ENCODE measurements around the gene SOCS3.

Gene SOCS3

DNA sequence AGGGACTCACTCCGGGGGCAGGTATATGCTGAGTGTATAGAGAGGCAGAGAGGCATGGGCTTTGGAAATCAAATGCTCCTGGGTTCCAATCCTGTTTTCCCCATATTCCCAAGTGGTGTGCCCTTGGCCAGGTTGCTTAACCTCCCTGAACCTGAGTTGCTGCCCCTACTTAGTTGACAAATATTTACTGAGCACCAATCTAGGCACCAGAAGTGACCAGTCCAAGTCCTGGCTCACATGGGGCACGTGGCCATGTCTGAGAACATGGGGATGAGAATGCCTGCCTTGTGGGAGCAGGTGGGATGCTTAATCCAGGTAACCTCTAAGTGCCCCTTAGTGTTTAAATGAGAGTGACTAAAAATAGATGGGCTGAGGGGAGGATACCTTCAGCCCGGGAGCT lies 4.2 kb downstream of the SOCS3 start:
- TF ChIP-seq ZNF10 (tag by site-specific recombination; IDR thresholded peaks at IDR 0.05) = no peak
- no peak for TF ChIP-seq ZNF629 (tag by site-specific recombination; IDR thresholded peaks at IDR 0.05)
- TF ChIP-seq RBAK (tag by site-specific recombination; IDR thresholded peaks at IDR 0.05) = no peak
- TF ChIP-seq GLI2 (tag by site-specific recombination; IDR thresholded peaks at IDR 0.05; ENCODE audit: borderline replicate concordance, low read depth) = no peak
- TF ChIP-seq, protein P1, sequence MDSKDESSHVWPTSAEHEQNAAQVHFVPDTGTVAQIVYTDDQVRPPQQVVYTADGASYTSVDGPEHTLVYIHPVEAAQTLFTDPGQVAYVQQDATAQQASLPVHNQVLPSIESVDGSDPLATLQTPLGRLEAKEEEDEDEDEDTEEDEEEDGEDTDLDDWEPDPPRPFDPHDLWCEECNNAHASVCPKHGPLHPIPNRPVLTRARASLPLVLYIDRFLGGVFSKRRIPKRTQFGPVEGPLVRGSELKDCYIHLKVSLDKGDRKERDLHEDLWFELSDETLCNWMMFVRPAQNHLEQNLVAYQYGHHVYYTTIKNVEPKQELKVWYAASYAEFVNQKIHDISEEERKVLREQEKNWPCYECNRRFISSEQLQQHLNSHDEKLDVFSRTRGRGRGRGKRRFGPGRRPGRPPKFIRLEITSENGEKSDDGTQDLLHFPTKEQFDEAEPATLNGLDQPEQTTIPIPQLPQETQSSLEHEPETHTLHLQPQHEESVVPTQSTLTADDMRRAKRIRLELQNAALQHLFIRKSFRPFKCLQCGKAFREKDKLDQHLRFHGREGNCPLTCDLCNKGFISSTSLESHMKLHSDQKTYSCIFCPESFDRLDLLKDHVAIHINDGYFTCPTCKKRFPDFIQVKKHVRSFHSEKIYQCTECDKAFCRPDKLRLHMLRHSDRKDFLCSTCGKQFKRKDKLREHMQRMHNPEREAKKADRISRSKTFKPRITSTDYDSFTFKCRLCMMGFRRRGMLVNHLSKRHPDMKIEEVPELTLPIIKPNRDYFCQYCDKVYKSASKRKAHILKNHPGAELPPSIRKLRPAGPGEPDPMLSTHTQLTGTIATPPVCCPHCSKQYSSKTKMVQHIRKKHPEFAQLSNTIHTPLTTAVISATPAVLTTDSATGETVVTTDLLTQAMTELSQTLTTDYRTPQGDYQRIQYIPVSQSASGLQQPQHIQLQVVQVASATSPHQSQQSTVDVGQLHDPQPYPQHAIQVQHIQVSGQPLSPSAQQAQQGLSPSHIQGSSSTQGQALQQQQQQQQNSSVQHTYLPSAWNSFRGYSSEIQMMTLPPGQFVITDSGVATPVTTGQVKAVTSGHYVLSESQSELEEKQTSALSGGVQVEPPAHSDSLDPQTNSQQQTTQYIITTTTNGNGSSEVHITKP (tag by site-specific recombination; IDR thresholded peaks at IDR 0.05) = no peak
- TF ChIP-seq, protein P2, sequence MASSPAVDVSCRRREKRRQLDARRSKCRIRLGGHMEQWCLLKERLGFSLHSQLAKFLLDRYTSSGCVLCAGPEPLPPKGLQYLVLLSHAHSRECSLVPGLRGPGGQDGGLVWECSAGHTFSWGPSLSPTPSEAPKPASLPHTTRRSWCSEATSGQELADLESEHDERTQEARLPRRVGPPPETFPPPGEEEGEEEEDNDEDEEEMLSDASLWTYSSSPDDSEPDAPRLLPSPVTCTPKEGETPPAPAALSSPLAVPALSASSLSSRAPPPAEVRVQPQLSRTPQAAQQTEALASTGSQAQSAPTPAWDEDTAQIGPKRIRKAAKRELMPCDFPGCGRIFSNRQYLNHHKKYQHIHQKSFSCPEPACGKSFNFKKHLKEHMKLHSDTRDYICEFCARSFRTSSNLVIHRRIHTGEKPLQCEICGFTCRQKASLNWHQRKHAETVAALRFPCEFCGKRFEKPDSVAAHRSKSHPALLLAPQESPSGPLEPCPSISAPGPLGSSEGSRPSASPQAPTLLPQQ (tag by site-specific recombination; IDR thresholded peaks at IDR 0.05) = no peak
- no peak for TF ChIP-seq ZNF670 (tag by site-specific recombination; IDR thresholded peaks at IDR 0.05; ENCODE audit: low read depth)
- no peak for TF ChIP-seq ZNF660 (tag by site-specific recombination; IDR thresholded peaks at IDR 0.05)
- TF ChIP-seq, protein P3, sequence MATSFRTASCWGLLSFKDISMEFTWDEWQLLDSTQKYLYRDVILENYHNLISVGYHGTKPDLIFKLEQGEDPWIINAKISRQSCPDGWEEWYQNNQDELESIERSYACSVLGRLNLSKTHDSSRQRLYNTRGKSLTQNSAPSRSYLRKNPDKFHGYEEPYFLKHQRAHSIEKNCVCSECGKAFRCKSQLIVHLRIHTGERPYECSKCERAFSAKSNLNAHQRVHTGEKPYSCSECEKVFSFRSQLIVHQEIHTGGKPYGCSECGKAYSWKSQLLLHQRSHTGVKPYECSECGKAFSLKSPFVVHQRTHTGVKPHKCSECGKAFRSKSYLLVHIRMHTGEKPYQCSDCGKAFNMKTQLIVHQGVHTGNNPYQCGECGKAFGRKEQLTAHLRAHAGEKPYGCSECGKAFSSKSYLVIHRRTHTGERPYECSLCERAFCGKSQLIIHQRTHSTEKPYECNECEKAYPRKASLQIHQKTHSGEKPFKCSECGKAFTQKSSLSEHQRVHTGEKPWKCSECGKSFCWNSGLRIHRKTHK (tag by site-specific recombination; IDR thresholded peaks at IDR 0.05) = no peak
- TF ChIP-seq WT1 (tag by site-specific recombination; IDR thresholded peaks at IDR 0.05) = no peak
- no peak for TF ChIP-seq ZNF530 (tag by site-specific recombination; IDR thresholded peaks at IDR 0.05; ENCODE audit: low read depth)
- no peak for TF ChIP-seq IKZF3 (tag by site-specific recombination; IDR thresholded peaks at IDR 0.05)
- TF ChIP-seq ZNF768 (tag by site-specific recombination; IDR thresholded peaks at IDR 0.05) = no peak
- Histone ChIP-seq H3K4me1 (ENCODE audit: control insufficient read depth, insufficient read depth, low read length) (peaks cover 17% of the 10 kb centered on the region), H3K27ac (ENCODE audit: extremely low read depth, low read depth, low read length) (no peak overlapping the region), H3K9me3 (ENCODE audit: control insufficient read depth, insufficient read depth, low read depth, low read length) (no peaks in the 10 kb centered on the region), H3K36me3 (ENCODE audit: control insufficient read depth in 2 of 2, insufficient read depth in 1 of 2, low read length in 2 of 2) (peaks cover 0 to 18% of the 10 kb centered on the region in 2 experiments; a peak in 1 of 3 replicates), H3K4me3 (ENCODE audit: low read depth, low read length) (no peak overlapping the region)
- CTCF ChIA-PET = interaction anchor here (0.7 to 9.1 kb wide), 2 partner anchors 65 to 732 kb away, joined by 4 to 137 read pairs; no protein-coding TSS in a partner anchor
- POLR2A ChIA-PET = interaction anchor here (0.7 to 1.5 kb wide), 2 partner anchors 39 to 41 kb away, joined by 3 to 6 read pairs; no protein-coding TSS in a partner anchor

DNA sequence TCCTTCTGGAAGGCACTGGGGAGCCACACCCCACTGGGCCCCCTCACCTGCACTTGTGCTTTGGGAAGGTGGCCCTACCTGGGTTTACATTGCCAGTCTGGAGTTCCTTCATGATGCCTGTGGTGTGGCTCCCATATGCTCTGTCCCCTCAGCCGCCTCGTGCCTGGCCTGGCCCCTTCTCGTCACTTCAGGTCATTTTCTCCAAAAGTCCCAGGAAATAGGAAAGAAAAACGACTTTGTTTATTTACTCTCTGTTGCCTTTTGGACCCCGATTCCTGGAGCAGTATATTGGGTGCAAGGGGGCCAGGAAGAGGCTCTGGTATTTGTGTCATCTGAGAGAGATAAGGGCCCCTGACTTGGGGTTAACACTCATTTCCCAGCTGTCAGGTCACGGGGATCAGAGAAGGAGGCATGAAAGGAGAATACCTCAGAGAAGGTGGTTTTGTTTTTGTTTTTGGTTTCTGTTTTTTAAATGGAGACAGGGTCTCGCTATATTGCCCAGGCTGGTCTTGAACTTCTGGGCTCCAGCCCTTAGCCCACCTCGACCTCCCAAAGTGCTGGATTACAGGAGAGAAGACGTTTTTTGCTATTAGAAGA lies 4.7 kb downstream of the SOCS3 start:
- Histone ChIP-seq H3K36me3 (ENCODE audit: control insufficient read depth in 2 of 2, insufficient read depth in 1 of 2, low read length in 2 of 2) (peaks cover 0 to 18% of the 10 kb centered on the region in 2 experiments; a peak in 1 of 3 replicates), H3K9me3 (ENCODE audit: control insufficient read depth, insufficient read depth, low read depth, low read length) (no peaks in the 10 kb centered on the region), H3K4me1 (ENCODE audit: control insufficient read depth, insufficient read depth, low read length) (peaks cover 17% of the 10 kb centered on the region), H3K27ac (ENCODE audit: extremely low read depth, low read depth, low read length) (no peak overlapping the region), H3K4me3 (ENCODE audit: low read depth, low read length) (no peak overlapping the region)
- ChIA-PET POLR2A (interaction anchor here (0.6 to 0.7 kb wide), 2 partner anchors 11 to 38 kb away, joined by 3 to 5 read pairs; no protein-coding TSS in a partner anchor), CTCF (interaction anchor here (0.6 to 1.4 kb wide), 4 partner anchors 11 to 854 kb away, joined by 3 to 5 read pairs (median 4); no protein-coding TSS in a partner anchor)
- TF ChIP-seq, protein P4, sequence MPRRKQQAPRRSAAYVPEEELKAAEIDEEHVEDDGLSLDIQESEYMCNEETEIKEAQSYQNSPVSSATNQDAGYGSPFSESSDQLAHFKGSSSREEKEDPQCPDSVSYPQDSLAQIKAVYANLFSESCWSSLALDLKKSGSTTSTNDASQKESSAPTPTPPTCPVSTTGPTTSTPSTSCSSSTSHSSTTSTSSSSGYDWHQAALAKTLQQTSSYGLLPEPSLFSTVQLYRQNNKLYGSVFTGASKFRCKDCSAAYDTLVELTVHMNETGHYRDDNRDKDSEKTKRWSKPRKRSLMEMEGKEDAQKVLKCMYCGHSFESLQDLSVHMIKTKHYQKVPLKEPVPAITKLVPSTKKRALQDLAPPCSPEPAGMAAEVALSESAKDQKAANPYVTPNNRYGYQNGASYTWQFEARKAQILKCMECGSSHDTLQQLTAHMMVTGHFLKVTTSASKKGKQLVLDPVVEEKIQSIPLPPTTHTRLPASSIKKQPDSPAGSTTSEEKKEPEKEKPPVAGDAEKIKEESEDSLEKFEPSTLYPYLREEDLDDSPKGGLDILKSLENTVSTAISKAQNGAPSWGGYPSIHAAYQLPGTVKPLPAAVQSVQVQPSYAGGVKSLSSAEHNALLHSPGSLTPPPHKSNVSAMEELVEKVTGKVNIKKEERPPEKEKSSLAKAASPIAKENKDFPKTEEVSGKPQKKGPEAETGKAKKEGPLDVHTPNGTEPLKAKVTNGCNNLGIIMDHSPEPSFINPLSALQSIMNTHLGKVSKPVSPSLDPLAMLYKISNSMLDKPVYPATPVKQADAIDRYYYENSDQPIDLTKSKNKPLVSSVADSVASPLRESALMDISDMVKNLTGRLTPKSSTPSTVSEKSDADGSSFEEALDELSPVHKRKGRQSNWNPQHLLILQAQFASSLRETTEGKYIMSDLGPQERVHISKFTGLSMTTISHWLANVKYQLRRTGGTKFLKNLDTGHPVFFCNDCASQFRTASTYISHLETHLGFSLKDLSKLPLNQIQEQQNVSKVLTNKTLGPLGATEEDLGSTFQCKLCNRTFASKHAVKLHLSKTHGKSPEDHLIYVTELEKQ (tag by site-specific recombination; IDR thresholded peaks at IDR 0.05; ENCODE audit: borderline replicate concordance) = no peak
- no peak for TF ChIP-seq ZNF610 (tag by site-specific recombination; IDR thresholded peaks at IDR 0.05; ENCODE audit: borderline replicate concordance)
- TF ChIP-seq, protein P5, sequence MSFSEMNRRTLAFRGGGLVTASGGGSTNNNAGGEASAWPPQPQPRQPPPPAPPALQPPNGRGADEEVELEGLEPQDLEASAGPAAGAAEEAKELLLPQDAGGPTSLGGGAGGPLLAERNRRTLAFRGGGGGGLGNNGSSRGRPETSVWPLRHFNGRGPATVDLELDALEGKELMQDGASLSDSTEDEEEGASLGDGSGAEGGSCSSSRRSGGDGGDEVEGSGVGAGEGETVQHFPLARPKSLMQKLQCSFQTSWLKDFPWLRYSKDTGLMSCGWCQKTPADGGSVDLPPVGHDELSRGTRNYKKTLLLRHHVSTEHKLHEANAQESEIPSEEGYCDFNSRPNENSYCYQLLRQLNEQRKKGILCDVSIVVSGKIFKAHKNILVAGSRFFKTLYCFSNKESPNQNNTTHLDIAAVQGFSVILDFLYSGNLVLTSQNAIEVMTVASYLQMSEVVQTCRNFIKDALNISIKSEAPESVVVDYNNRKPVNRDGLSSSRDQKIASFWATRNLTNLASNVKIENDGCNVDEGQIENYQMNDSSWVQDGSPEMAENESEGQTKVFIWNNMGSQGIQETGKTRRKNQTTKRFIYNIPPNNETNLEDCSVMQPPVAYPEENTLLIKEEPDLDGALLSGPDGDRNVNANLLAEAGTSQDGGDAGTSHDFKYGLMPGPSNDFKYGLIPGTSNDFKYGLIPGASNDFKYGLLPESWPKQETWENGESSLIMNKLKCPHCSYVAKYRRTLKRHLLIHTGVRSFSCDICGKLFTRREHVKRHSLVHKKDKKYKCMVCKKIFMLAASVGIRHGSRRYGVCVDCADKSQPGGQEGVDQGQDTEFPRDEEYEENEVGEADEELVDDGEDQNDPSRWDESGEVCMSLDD (tag by site-specific recombination; IDR thresholded peaks at IDR 0.05) = no peak
- TF ChIP-seq, protein P6, sequence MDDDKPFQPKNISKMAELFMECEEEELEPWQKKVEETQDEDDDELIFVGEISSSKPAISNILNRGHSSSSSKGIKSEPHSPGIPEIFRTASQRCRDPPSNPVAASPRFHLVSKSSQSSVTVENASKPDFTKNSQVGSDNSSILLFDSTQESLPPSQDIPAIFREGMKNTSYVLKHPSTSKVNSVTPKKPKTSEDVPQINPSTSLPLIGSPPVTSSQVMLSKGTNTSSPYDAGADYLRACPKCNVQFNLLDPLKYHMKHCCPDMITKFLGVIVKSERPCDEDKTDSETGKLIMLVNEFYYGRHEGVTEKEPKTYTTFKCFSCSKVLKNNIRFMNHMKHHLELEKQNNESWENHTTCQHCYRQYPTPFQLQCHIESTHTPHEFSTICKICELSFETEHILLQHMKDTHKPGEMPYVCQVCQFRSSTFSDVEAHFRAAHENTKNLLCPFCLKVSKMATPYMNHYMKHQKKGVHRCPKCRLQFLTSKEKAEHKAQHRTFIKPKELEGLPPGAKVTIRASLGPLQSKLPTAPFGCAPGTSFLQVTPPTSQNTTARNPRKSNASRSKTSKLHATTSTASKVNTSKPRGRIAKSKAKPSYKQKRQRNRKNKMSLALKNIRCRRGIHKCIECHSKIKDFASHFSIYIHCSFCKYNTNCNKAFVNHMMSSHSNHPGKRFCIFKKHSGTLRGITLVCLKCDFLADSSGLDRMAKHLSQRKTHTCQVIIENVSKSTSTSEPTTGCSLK (tag by site-specific recombination; IDR thresholded peaks at IDR 0.05) = no peak
- TF ChIP-seq ZNF19 (tag by site-specific recombination; IDR thresholded peaks at IDR 0.05; ENCODE audit: low read depth) = no peak
